ENCODE results near the gene C18orf32. TPM values are rescaled to one million over a fixed set of nuclear protein-coding genes. Genes with fewer than 3 reads are reported as not detected.

The C18orf32 gene
- total and polyA plus RNA-seq, 2 of the 13 experiments (the other 11 are each of a cell fraction or from before 2014, with no cell fraction given) = 17.6 to 20.6 TPM

- peak; percentile 73; the same call in 1 of the 2 replicates for TF ChIP-seq ZNF160 (CRISPR knock-in tag; IDR thresholded peaks at IDR 0.05)
- TF ChIP-seq NPAS2 (CRISPR knock-in tag; IDR thresholded peaks at IDR 0.05; ENCODE audit: borderline replicate concordance) = no peak
- 0 out of 2 replicates have a peak, but pooled peaks have one; percentile 59 for TF ChIP-seq ZNF224 (CRISPR knock-in tag; IDR thresholded peaks at IDR 0.05)
- TF ChIP-seq ZNF558 (CRISPR knock-in tag; IDR thresholded peaks at IDR 0.05; ENCODE audit: borderline replicate concordance) = peak; percentile 74; the same call in 1 of the 2 replicates
- TF ChIP-seq, protein P1, sequence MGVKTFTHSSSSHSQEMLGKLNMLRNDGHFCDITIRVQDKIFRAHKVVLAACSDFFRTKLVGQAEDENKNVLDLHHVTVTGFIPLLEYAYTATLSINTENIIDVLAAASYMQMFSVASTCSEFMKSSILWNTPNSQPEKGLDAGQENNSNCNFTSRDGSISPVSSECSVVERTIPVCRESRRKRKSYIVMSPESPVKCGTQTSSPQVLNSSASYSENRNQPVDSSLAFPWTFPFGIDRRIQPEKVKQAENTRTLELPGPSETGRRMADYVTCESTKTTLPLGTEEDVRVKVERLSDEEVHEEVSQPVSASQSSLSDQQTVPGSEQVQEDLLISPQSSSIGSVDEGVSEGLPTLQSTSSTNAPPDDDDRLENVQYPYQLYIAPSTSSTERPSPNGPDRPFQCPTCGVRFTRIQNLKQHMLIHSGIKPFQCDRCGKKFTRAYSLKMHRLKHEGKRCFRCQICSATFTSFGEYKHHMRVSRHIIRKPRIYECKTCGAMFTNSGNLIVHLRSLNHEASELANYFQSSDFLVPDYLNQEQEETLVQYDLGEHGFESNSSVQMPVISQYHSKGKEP (CRISPR knock-in tag; IDR thresholded peaks at IDR 0.05) = 0 out of 2 replicates have a peak, but pooled peaks have one; percentile 45
- TF ChIP-seq CAMTA2 (CRISPR knock-in tag; IDR thresholded peaks at IDR 0.05; ENCODE audit: borderline replicate concordance) = peak; percentile 98
- TF ChIP-seq ZNF562 (CRISPR knock-in tag; IDR thresholded peaks at IDR 0.05; ENCODE audit: borderline replicate concordance) = no peak
- TF ChIP-seq ZNF788 (CRISPR knock-in tag; IDR thresholded peaks at IDR 0.05; ENCODE audit: borderline replicate concordance) = peak; percentile 52; the same call in 1 of the 2 replicates
- TF ChIP-seq SKI (IDR thresholded peaks at IDR 0.05; ENCODE audit: partially characterized antibody) = no peak
- TF ChIP-seq, protein P2, sequence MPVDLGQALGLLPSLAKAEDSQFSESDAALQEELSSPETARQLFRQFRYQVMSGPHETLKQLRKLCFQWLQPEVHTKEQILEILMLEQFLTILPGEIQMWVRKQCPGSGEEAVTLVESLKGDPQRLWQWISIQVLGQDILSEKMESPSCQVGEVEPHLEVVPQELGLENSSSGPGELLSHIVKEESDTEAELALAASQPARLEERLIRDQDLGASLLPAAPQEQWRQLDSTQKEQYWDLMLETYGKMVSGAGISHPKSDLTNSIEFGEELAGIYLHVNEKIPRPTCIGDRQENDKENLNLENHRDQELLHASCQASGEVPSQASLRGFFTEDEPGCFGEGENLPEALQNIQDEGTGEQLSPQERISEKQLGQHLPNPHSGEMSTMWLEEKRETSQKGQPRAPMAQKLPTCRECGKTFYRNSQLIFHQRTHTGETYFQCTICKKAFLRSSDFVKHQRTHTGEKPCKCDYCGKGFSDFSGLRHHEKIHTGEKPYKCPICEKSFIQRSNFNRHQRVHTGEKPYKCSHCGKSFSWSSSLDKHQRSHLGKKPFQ (CRISPR knock-in tag; IDR thresholded peaks at IDR 0.05; ENCODE audit: insufficient replicate concordance) = peak; percentile 85
- TF ChIP-seq ZNF264 (CRISPR knock-in tag; IDR thresholded peaks at IDR 0.05) = no peak
- TF ChIP-seq ZBTB42 (CRISPR knock-in tag; IDR thresholded peaks at IDR 0.05) = no peak
- TF ChIP-seq ZNF720 (CRISPR knock-in tag; IDR thresholded peaks at IDR 0.05) = no peak
- TF ChIP-seq, protein P3, sequence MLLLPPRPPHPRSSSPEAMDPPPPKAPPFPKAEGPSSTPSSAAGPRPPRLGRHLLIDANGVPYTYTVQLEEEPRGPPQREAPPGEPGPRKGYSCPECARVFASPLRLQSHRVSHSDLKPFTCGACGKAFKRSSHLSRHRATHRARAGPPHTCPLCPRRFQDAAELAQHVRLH (CRISPR knock-in tag; IDR thresholded peaks at IDR 0.05; ENCODE audit: borderline replicate concordance, low read depth) = peak; percentile 77; the same call in 1 of the 2 replicates
- peak; percentile 18; the same call in 1 of the 2 replicates for TF ChIP-seq NR2F6 (IDR thresholded peaks at IDR 0.05)
- TF ChIP-seq NR2F6 (CRISPR knock-in tag; IDR thresholded peaks at IDR 0.05) = peak; percentile 16; the same call in 1 of the 2 replicates
- TF ChIP-seq GTF2F1 (IDR thresholded peaks at IDR 0.05; ENCODE audit: low read length) = 0 out of 2 replicates have a peak, but pooled peaks have one; percentile 32
- TF ChIP-seq MIER3 (CRISPR knock-in tag; IDR thresholded peaks at IDR 0.05; ENCODE audit: borderline replicate concordance) = peak; percentile 68; the same call in 1 of the 2 replicates
- TF ChIP-seq EZH2 (conservative IDR thresholded peaks at IDR 0.05; ENCODE audit: low read depth, low read length) = no peak
- peak; percentile 81 for TF ChIP-seq IRF2 (CRISPR knock-in tag; IDR thresholded peaks at IDR 0.05)
- TF ChIP-seq SIN3B (IDR thresholded peaks at IDR 0.05; ENCODE audit: low read length) = peak; percentile 59; the same call in 1 of the 2 replicates
- 0 out of 2 replicates have a peak, but pooled peaks have one; percentile 46 for TF ChIP-seq TARDBP (CRISPR knock-in tag; IDR thresholded peaks at IDR 0.05)
- TF ChIP-seq SETDB1 (CRISPR knock-in tag; IDR thresholded peaks at IDR 0.05; ENCODE audit: borderline replicate concordance) = no peak
- TF ChIP-seq FOXK1 (CRISPR knock-in tag; IDR thresholded peaks at IDR 0.05; ENCODE audit: borderline replicate concordance, low read depth) = 0 out of 2 replicates have a peak, but pooled peaks have one; percentile 24
- peak; percentile 72; the same call in 1 of the 2 replicates for TF ChIP-seq HOXA3 (CRISPR knock-in tag; IDR thresholded peaks at IDR 0.05)
Observed at GRCh38 chr18:49491857-49492693, 5.0 kb upstream of the C18orf32 start, which contains the start of gene RPL17 (continued).

Data from HepG2 (cell line).